PC-3 (cell line): ENCODE data around the gene RYR2. TPM values are rescaled to one million over a fixed set of nuclear protein-coding genes. Genes with fewer than 3 reads are reported as not detected.

Experiments used
- ATAC-seq: fragments of 200-7000 bp; cut with Tn5 transposase; 2 replicates; pipeline ENCODE4 v1.9.1; 2020; ENCODE audit warnings: mild to moderate bottlenecking, moderate library complexity
- BruUV-seq: library from RNA; stranded (reverse); fragments of 400-500 nt; replicated peaks from 2 replicates; lab custom pipeline; 2021; lab: Mats Ljungman, UMichigan
- CTCF ChIA-PET: fragments of 300-600 bp; sonication (Branson Sonifier 250); formaldehyde crosslinking; loops from one replicate; lab custom pipeline; 2022; ENCODE audit warnings: antibody characterized with exemption; lab: Charles Lee
- POLR2A ChIA-PET: fragments of 300-600 bp; sonication (Branson Sonifier 250); formaldehyde crosslinking; loops from one replicate; lab custom pipeline; 2022; ENCODE audit warnings: antibody characterized with exemption; ENCODE audit not compliant: unreplicated experiment; lab: Charles Lee
- DNase-seq: peaks from one replicate; pipeline ENCODE4 v3.0.0-alpha.2; 2015
- H2AFZ ChIP-seq: fragments of 300-600 bp; sonication (generic); 2 replicates; pipeline ENCODE4 v1.6.0; 2016; ENCODE audit warnings: antibody characterized with exemption, low read length
- H3F3A ChIP-seq: fragments of 300-600 bp; sonication (generic); one replicate; pipeline ENCODE4 v1.6.0; 2017; ENCODE audit warnings: antibody characterized with exemption, low read length, control low read depth, mild to moderate bottlenecking; ENCODE audit not compliant: unreplicated experiment
- H3K27ac ChIP-seq: fragments of 300-600 bp; sonication (generic); 2 replicates; pipeline ENCODE4 v1.5.1; 2016; ENCODE audit warnings: mild to moderate bottlenecking, low read length
- H3K27me3 ChIP-seq: fragments of 300-600 bp; sonication (generic); 2 replicates; pipeline ENCODE4 v1.6.1; 2016; ENCODE audit warnings: low read length, mixed read lengths
- H3K36me3 ChIP-seq: fragments of 300-600 bp; sonication (generic); 2 replicates; pipeline ENCODE4 v1.6.1; 2016; ENCODE audit warnings: low read depth, mixed run types, low read length, mixed read lengths
- H3K4me1 ChIP-seq: fragments of 300-600 bp; sonication (generic); 2 replicates; pipeline ENCODE4 v1.5.1; 2016; ENCODE audit warnings: low read length; ENCODE audit not compliant: insufficient read depth
- H3K4me2 ChIP-seq: fragments of 300-600 bp; sonication (generic); 2 replicates; pipeline ENCODE4 v1.6.0; 2016; ENCODE audit warnings: low read length
- H3K4me3 ChIP-seq: fragments of 300-600 bp; sonication (generic); 2 replicates; pipeline ENCODE4 v1.5.1; 2016; ENCODE audit warnings: mild to moderate bottlenecking, low read length, mixed read lengths
- H3K79me2 ChIP-seq: fragments of 300-600 bp; sonication (generic); 2 replicates; pipeline ENCODE4 v1.6.1; 2017; ENCODE audit warnings: low read length, mixed read lengths
- H3K9ac ChIP-seq: fragments of 300-600 bp; sonication (generic); 2 replicates; pipeline ENCODE4 v1.6.0; 2016; ENCODE audit warnings: mild to moderate bottlenecking, low read length
- H3K9me2 ChIP-seq: fragments of 300-600 bp; sonication (generic); replicated peaks from 2 replicates; pipeline ENCODE4 v1.6.1; 2016; ENCODE audit warnings: mixed run types, low read length, mixed read lengths
- H3K9me3 ChIP-seq: fragments of 300-600 bp; sonication (generic); 2 replicates; pipeline ENCODE4 v1.6.1; 2016; ENCODE audit warnings: low read length, mixed read lengths
- H4K20me1 ChIP-seq: fragments of 300-600 bp; sonication (generic); 2 replicates; pipeline ENCODE4 v1.6.1; 2016; ENCODE audit warnings: low read length, mixed read lengths
- EZH2 ChIP-seq: fragments of 300-600 bp; sonication (generic); IDR thresholded peaks from one replicate; pipeline ENCODE4 v1.6.1; 2017; ENCODE audit warnings: antibody characterized with exemption, mild to moderate bottlenecking, low read length; ENCODE audit not compliant: unreplicated experiment
- EZH2phosphoT487 ChIP-seq: fragments of 300-600 bp; sonication (generic); IDR thresholded peaks from 2 replicates; pipeline ENCODE4 v1.6.1; 2018; ENCODE audit warnings: mild to moderate bottlenecking, antibody characterized with exemption, low read length, borderline replicate concordance
- intact Hi-C: fragments of 100-400 bp; cut with micrococcal nuclease; formaldehyde crosslinking; loops from 2 replicates; pipeline ENCODE4 v1.9.0; 2023
- total RNA-seq: library from RNA; depleted of rRNA; stranded (reverse); fragments of >200 nt; gene quantifications from 2 replicates; pipeline ENCODE4 v1.2.3, GENCODE V29; 2014
- TF ChIP-seq, protein P1 (sequence below): fragments of 300-600 bp; sonication (generic); conservative IDR thresholded peaks from 2 replicates; pipeline ENCODE4 v1.5.1; 2017; ENCODE audit warnings: antibody characterized with exemption, low read depth, mild to moderate bottlenecking, low read length

Gene RYR2
- total RNA-seq, 1 experiment from 2014 or later, result not detected

DNA sequence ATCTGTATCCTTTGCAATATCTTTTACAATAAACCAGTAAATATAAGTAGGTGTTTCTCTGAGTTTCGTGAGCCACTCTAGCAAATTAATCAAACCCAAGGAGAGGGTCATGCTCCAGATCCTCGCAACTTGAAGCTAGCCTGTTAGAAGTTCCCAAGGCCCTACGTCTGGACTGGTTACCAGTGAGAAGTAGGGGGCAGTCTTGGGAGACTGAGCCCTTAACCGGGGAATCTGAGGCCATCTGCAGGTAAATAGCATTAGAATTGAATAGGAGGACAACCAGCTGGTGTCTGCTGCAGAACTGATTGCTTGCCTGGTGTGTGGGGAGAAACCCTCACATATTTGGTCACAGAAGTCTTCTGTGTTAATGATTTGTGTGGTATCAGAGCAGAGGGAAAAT is 190.5 kb downstream of the RYR2 start:
- Histone ChIP-seq H3K9me3 (no peaks in the 10 kb centered on the region), H2AFZ (no peak overlapping the region), H3K36me3 (no peaks in the 10 kb centered on the region), H3K4me2 (no peak overlapping the region), H3K4me3 (no peak overlapping the region), H3F3A (no peaks in the 10 kb centered on the region), H3K27ac (no peak overlapping the region), H3K27me3 (no peaks in the 10 kb centered on the region), H3K79me2 (no peaks in the 10 kb centered on the region), H4K20me1 (no peaks in the 10 kb centered on the region), H3K4me1 (no peaks in the 10 kb centered on the region), H3K9me2 (no peaks in the 10 kb centered on the region), H3K9ac (no peak overlapping the region)
- DNase-seq (no peak), ATAC-seq (no peak)
- no TSS peak for BruUV-seq
- ChIA-PET POLR2A (no interaction called here), CTCF (no interaction called here)
- TF ChIP-seq, protein P1, sequence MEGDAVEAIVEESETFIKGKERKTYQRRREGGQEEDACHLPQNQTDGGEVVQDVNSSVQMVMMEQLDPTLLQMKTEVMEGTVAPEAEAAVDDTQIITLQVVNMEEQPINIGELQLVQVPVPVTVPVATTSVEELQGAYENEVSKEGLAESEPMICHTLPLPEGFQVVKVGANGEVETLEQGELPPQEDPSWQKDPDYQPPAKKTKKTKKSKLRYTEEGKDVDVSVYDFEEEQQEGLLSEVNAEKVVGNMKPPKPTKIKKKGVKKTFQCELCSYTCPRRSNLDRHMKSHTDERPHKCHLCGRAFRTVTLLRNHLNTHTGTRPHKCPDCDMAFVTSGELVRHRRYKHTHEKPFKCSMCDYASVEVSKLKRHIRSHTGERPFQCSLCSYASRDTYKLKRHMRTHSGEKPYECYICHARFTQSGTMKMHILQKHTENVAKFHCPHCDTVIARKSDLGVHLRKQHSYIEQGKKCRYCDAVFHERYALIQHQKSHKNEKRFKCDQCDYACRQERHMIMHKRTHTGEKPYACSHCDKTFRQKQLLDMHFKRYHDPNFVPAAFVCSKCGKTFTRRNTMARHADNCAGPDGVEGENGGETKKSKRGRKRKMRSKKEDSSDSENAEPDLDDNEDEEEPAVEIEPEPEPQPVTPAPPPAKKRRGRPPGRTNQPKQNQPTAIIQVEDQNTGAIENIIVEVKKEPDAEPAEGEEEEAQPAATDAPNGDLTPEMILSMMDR, result no peak
- TF ChIP-seq EZH2phosphoT487 (no peak), EZH2 (no peak)
- intact Hi-C loops, result no loop called here

DNA sequence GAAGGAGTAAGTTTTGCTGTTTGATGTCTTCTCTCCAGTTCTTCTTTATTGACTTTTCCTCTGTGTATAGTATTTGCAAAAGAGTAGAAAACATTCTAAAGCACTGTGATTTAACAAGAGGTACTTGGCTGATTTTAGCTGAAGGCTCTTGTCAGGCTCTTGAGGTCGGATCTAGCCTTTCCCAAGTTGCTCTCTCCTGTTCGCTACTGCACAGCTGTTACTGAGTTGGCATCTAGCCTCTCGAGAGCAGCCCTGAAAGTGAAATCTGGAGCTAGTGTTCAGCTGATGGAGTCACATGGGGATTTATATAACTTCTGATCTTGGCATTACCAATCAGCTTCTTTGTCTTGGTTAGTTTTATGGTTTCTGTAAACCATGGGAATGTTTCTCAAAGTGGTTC is 193.1 kb downstream of the RYR2 start:
- no peaks in the 10 kb centered on the region for H3K36me3 ChIP-seq
- no peak for TF ChIP-seq EZH2phosphoT487
- TF ChIP-seq, protein P1, result no peak
- TF ChIP-seq EZH2, result no peak
- intact Hi-C loops, result no loop called here
- no TSS peak for BruUV-seq
- no peaks in the 10 kb centered on the region for H3K27me3 ChIP-seq
- ATAC-seq (no peak), DNase-seq (no peak)
- H3K4me1 ChIP-seq, result no peaks in the 10 kb centered on the region
- H3K4me2 ChIP-seq, result no peak overlapping the region
- H3K9ac ChIP-seq, result no peak overlapping the region
- ChIA-PET CTCF (no interaction called here), POLR2A (no interaction called here)
- no peak overlapping the region for H2AFZ ChIP-seq
- no peaks in the 10 kb centered on the region for H4K20me1 ChIP-seq
- H3K4me3 ChIP-seq, result no peak overlapping the region
- H3K9me2 ChIP-seq, result no peaks in the 10 kb centered on the region
- no peaks in the 10 kb centered on the region for H3F3A ChIP-seq
- H3K27ac ChIP-seq, result no peak overlapping the region
- no peaks in the 10 kb centered on the region for H3K79me2 ChIP-seq
- no peaks in the 10 kb centered on the region for H3K9me3 ChIP-seq

DNA sequence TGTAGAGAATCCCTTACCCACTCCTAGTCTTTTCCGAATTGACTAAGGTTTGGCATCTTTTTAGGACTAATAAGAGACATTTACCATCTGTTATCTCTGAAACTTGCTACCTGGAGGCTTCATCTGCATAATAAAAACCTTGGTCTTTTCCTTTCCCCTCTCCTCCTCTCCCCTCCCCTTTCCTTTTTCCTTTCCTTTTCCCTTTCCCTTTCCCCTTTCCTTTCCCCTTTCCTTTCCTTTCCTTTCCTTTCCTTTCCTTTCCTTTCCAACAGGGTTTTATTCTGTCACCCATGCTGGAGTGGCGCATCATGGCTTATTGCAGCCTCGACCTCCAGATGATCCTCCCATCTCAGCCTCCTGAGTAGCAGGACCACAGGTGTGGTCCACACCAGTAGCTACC is 195.7 kb downstream of the RYR2 start:
- CTCF ChIA-PET, result no interaction called here

More for the DNA sequence above, 195.7 kb downstream of the RYR2 start:
- Histone ChIP-seq H4K20me1 (no peaks in the 10 kb centered on the region), H2AFZ (no peak overlapping the region), H3K4me2 (no peak overlapping the region), H3K27ac (no peak overlapping the region), H3K79me2 (no peaks in the 10 kb centered on the region), H3K9me3 (no peaks in the 10 kb centered on the region), H3K36me3 (no peaks in the 10 kb centered on the region), H3K27me3 (no peaks in the 10 kb centered on the region), H3F3A (no peaks in the 10 kb centered on the region), H3K9ac (no peak overlapping the region), H3K9me2 (no peaks in the 10 kb centered on the region), H3K4me1 (no peaks in the 10 kb centered on the region), H3K4me3 (no peak overlapping the region)
- BruUV-seq, result no TSS peak
- intact Hi-C loops, result no loop called here
- no peak for TF ChIP-seq EZH2
- TF ChIP-seq EZH2phosphoT487, result no peak
- TF ChIP-seq, protein P1, result no peak
- ATAC-seq (no peak), DNase-seq (no peak)
- POLR2A ChIA-PET, result no interaction called here
